ENCODE results near the gene COL6A3. TPM values are rescaled to one million over a fixed set of nuclear protein-coding genes. Genes with fewer than 3 reads are reported as not detected.

COL6A3 gene
- total RNA-seq, 1 experiment from 2014 or later: 0.86 TPM

DNA sequence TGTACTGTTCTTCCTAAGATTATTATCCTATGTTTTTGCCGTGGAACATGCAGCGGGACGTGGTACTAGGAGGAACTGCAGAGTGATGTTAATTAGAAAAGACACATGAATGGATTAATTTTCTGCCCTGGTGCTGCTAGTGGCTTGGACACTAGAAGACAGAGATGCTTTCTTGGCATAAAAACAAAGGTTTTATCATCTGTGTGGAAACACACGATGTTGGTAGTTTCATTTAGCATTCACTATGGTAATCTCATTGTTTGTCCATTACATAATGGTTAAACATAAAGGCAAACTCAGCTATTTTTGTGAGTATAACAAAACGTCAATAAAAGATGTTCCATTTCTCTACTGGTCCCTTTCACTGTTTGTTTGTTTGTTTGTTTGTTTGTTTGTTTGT, 22.8 kb downstream of the COL6A3 start:
- no peak overlapping the region for H3K27ac ChIP-seq (ENCODE audit: low read depth, low read length, poor library complexity, severe bottlenecking)
- no peak for TF ChIP-seq EZH2 (IDR thresholded peaks at IDR 0.05; ENCODE audit: borderline replicate concordance, low read depth, low read length, poor library complexity, severe bottlenecking)
- TF ChIP-seq, protein P1, sequence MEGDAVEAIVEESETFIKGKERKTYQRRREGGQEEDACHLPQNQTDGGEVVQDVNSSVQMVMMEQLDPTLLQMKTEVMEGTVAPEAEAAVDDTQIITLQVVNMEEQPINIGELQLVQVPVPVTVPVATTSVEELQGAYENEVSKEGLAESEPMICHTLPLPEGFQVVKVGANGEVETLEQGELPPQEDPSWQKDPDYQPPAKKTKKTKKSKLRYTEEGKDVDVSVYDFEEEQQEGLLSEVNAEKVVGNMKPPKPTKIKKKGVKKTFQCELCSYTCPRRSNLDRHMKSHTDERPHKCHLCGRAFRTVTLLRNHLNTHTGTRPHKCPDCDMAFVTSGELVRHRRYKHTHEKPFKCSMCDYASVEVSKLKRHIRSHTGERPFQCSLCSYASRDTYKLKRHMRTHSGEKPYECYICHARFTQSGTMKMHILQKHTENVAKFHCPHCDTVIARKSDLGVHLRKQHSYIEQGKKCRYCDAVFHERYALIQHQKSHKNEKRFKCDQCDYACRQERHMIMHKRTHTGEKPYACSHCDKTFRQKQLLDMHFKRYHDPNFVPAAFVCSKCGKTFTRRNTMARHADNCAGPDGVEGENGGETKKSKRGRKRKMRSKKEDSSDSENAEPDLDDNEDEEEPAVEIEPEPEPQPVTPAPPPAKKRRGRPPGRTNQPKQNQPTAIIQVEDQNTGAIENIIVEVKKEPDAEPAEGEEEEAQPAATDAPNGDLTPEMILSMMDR (conservative IDR thresholded peaks at IDR 0.05; ENCODE audit: low read depth, low read length): no peak
- no peaks in the 10 kb centered on the region for H3K36me3 ChIP-seq (ENCODE audit: insufficient read depth, low read length, poor library complexity, severe bottlenecking)
- H3K4me1 ChIP-seq (ENCODE audit: insufficient read depth, low read length, poor library complexity, severe bottlenecking): no peaks in the 10 kb centered on the region
- ChIA-PET CTCF (no interaction called here), POLR2A (ENCODE audit: low non-redundant PET) (no interaction called here)
- intact Hi-C loops (cut with micrococcal nuclease; ENCODE audit: unreplicated experiment): no loop called here
- peaks cover 15% of the 10 kb centered on the region for H3K27me3 ChIP-seq (replicated peaks; ENCODE audit: insufficient read depth, low read depth, low read length, poor library complexity)
- DNase-seq (ENCODE audit: low spot score): no peak
- no TSS peak for BruUV-seq (replicated peaks)
- H3K9me3 ChIP-seq (ENCODE audit: low read depth, low read length, poor library complexity, severe bottlenecking): no peaks in the 10 kb centered on the region
- no peak overlapping the region for H3K4me3 ChIP-seq (ENCODE audit: low read depth, low read length, poor library complexity, severe bottlenecking)

DNA sequence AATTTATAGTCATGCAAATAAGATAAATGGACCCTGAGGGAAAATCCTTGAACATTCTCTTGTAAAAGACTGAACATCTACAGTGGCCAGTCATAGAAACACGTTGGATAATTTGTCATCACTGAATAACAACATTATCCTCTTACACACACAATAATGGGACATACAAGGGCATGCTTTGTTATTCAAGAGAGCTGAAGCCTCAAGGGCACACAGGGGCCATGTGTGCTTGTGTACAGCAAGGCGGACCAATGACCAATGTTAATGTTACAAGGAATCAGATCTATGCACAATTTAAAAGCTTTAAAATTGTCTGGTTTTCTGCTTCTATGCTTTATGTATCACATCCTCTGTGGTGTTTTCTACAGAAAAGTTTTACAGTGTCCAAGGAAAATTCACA, 23.7 kb downstream of the COL6A3 start:
- H3K36me3 ChIP-seq (ENCODE audit: insufficient read depth, low read length, poor library complexity, severe bottlenecking): no peaks in the 10 kb centered on the region
- TF ChIP-seq, protein P1 (conservative IDR thresholded peaks at IDR 0.05; ENCODE audit: low read depth, low read length): no peak
- TF ChIP-seq EZH2 (IDR thresholded peaks at IDR 0.05; ENCODE audit: borderline replicate concordance, low read depth, low read length, poor library complexity, severe bottlenecking): no peak
- intact Hi-C loops (cut with micrococcal nuclease; ENCODE audit: unreplicated experiment): no loop called here
- POLR2A ChIA-PET (ENCODE audit: low non-redundant PET): no interaction called here
- DNase-seq (ENCODE audit: low spot score): no peak
- CTCF ChIA-PET: no interaction called here
- H3K4me3 ChIP-seq (ENCODE audit: low read depth, low read length, poor library complexity, severe bottlenecking): no peak overlapping the region
- H3K4me1 ChIP-seq (ENCODE audit: insufficient read depth, low read length, poor library complexity, severe bottlenecking): no peaks in the 10 kb centered on the region
- H3K27me3 ChIP-seq (replicated peaks; ENCODE audit: insufficient read depth, low read depth, low read length, poor library complexity): peaks cover 7% of the 10 kb centered on the region
- H3K27ac ChIP-seq (ENCODE audit: low read depth, low read length, poor library complexity, severe bottlenecking): no peak overlapping the region
- no peaks in the 10 kb centered on the region for H3K9me3 ChIP-seq (ENCODE audit: low read depth, low read length, poor library complexity, severe bottlenecking)
- no TSS peak for BruUV-seq (replicated peaks)

- no peaks in the 10 kb centered on the region for H3K4me1 ChIP-seq (ENCODE audit: insufficient read depth, low read length, poor library complexity, severe bottlenecking)
- intact Hi-C loops (cut with micrococcal nuclease; ENCODE audit: unreplicated experiment): no loop called here
- no peak for DNase-seq (ENCODE audit: low spot score)
- TF ChIP-seq, protein P1 (conservative IDR thresholded peaks at IDR 0.05; ENCODE audit: low read depth, low read length): no peak
- no peak for TF ChIP-seq EZH2 (IDR thresholded peaks at IDR 0.05; ENCODE audit: borderline replicate concordance, low read depth, low read length, poor library complexity, severe bottlenecking)
- ChIA-PET POLR2A (ENCODE audit: low non-redundant PET) (no interaction called here), CTCF (no interaction called here)
- no peak overlapping the region for H3K27ac ChIP-seq (ENCODE audit: low read depth, low read length, poor library complexity, severe bottlenecking)
- no peaks in the 10 kb centered on the region for H3K9me3 ChIP-seq (ENCODE audit: low read depth, low read length, poor library complexity, severe bottlenecking)
- BruUV-seq (replicated peaks): no TSS peak
- no peaks in the 10 kb centered on the region for H3K36me3 ChIP-seq (ENCODE audit: insufficient read depth, low read length, poor library complexity, severe bottlenecking)
- no peak overlapping the region for H3K4me3 ChIP-seq (ENCODE audit: low read depth, low read length, poor library complexity, severe bottlenecking)
- H3K27me3 ChIP-seq (replicated peaks; ENCODE audit: insufficient read depth, low read depth, low read length, poor library complexity): peaks cover 5% of the 10 kb centered on the region
Measured at GRCh38 chr2:237389831-237390230, 24.1 kb downstream of the COL6A3 start.

Measured in A673 (cell line).